H1 (cell line): ENCODE results near the gene IFT74. TPM values are rescaled to one million over a fixed set of nuclear protein-coding genes. Genes with fewer than 3 reads are reported as not detected.

ENCODE experiments used
- CTCF ChIA-PET: fragments of 300-600 bp; sonication (Branson Sonifier 250); formaldehyde crosslinking; loops from one replicate; lab custom pipeline; 2021; ENCODE audit not compliant: partially characterized antibody; lab: Charles Lee
- POLR2A ChIA-PET: fragments of 300-600 bp; sonication (Branson Sonifier 250); formaldehyde crosslinking; loops from one replicate; lab custom pipeline; 2021; ENCODE audit warnings: inconsistent platforms; ENCODE audit not compliant: partially characterized antibody; lab: Charles Lee
- DNase-seq, 2 experiments: peaks; one replicate each; pipeline versions ENCODE4 v3.0.0 to v3.0.0-alpha.2; 2010 to 2022; ENCODE audit warnings: low spot score in 2 of 2, low read depth in 1 of 2, mixed read lengths in 1 of 2
- FAIRE-seq: peaks from 2 replicates; lab custom pipeline; 2011; peaks lifted over from hg19 to GRCh38; lab: Jason Lieb, UNC
- H2AFZ ChIP-seq: 2 replicates; pipeline ENCODE4 v1.8.1; 2012; ENCODE audit warnings: low read length, inconsistent platforms
- H2AK5ac ChIP-seq: 2 replicates; pipeline ENCODE4 v1.6.1; 2013; ENCODE audit warnings: low read depth, low read length
- H2BK120ac ChIP-seq: replicated peaks from 2 replicates; pipeline ENCODE3; 2013; ENCODE audit warnings: low read depth, low read length, inconsistent platforms
- H2BK12ac ChIP-seq: 2 replicates; pipeline ENCODE4 v1.6.1; 2013; ENCODE audit warnings: low read depth, low read length
- H2BK15ac ChIP-seq: 2 replicates; pipeline ENCODE4 v1.6.1; 2013; ENCODE audit warnings: low read length
- H2BK20ac ChIP-seq: 2 replicates; pipeline ENCODE4 v1.6.1; 2013; ENCODE audit warnings: low read length
- H2BK5ac ChIP-seq: 2 replicates; pipeline ENCODE4 v1.6.1; 2013; ENCODE audit warnings: low read depth, low read length
- H3K14ac ChIP-seq: 2 replicates; pipeline ENCODE4 v1.6.1; 2013; ENCODE audit warnings: inconsistent platforms; ENCODE audit not compliant: insufficient read length
- H3K18ac ChIP-seq: 2 replicates; pipeline ENCODE4 v1.6.1; 2013; ENCODE audit warnings: low read length; ENCODE audit errors: extremely low read depth
- H3K23ac ChIP-seq: 2 replicates; pipeline ENCODE4 v1.6.1; 2013; ENCODE audit warnings: inconsistent platforms; ENCODE audit not compliant: insufficient read length
- H3K23me2 ChIP-seq: 2 replicates; pipeline ENCODE4 v1.6.1; 2013; ENCODE audit warnings: low read depth, low read length
- H3K27ac ChIP-seq: 2 replicates; pipeline ENCODE4 v1.6.1; 2011; ENCODE audit warnings: low read depth, low read length, inconsistent platforms
- H3K27me3 ChIP-seq, 4 experiments: replicated peaks in 1 of 4; 1 replicate in 1 of 4; 2 replicates in 3 of 4; pipeline versions ENCODE4 v1.6.1 to v1.8.1; 2011 to 2013; ENCODE audit warnings: low read length in 3 of 4, mild to moderate bottlenecking in 3 of 4, inconsistent platforms in 2 of 4, mixed read lengths in 2 of 4, moderate library complexity in 1 of 4; ENCODE audit not compliant: control insufficient read depth in 3 of 4, insufficient read depth in 3 of 4; ENCODE audit errors: extremely low read depth in 1 of 4
- H3K36me3 ChIP-seq, 4 experiments: 2 replicates each; pipeline versions ENCODE4 v1.6.1 to v1.8.1; 2011 to 2013; ENCODE audit warnings: mild to moderate bottlenecking in 4 of 4, low read length in 3 of 4, moderate library complexity in 2 of 4, control low read depth in 1 of 4, inconsistent platforms in 1 of 4; ENCODE audit not compliant: insufficient read depth in 4 of 4, control insufficient read depth in 2 of 4
- H3K4ac ChIP-seq: replicated peaks from 2 replicates; pipeline ENCODE3; 2013; ENCODE audit warnings: low read length, low read depth, mixed read lengths, inconsistent platforms; ENCODE audit not compliant: insufficient read length
- H3K4me1 ChIP-seq, 4 experiments: replicated peaks in 1 of 4; 1 replicate in 1 of 4; 2 replicates in 3 of 4; pipeline versions ENCODE4 v1.6.1 to v1.8.1; 2011 to 2013; ENCODE audit warnings: low read length in 3 of 4, inconsistent platforms in 2 of 4, mixed read lengths in 1 of 4; ENCODE audit not compliant: insufficient read depth in 4 of 4, control insufficient read depth in 3 of 4
- H3K4me2 ChIP-seq, 2 experiments: 2 replicates each; pipeline versions ENCODE4 v1.6.1 to v1.8.1; 2011 to 2013; ENCODE audit warnings: low read depth in 2 of 2, low read length in 2 of 2, control low read depth in 1 of 2, inconsistent platforms in 1 of 2, mild to moderate bottlenecking in 1 of 2; ENCODE audit not compliant: insufficient read depth in 1 of 2
- H3K4me3 ChIP-seq, 4 experiments: fragments of 200-600, 300-600 bp in 1 of 4; sonication (generic), shearing (Covaris generic), sonication (Bioruptor Twin) in 1 of 4; 2 replicates each; pipeline versions ENCODE4 v1.5.1 to v1.8.1; 2011 to 2016; ENCODE audit warnings: low read length in 4 of 4, low read depth in 3 of 4, control low read depth in 2 of 4, inconsistent platforms in 2 of 4, mild to moderate bottlenecking in 2 of 4, mixed read lengths in 1 of 4, moderate library complexity in 1 of 4; ENCODE audit not compliant: insufficient read depth in 2 of 4; ENCODE audit errors: extremely low read depth in 1 of 4
- H3K56ac ChIP-seq: replicated peaks from 2 replicates; pipeline ENCODE3; 2013; ENCODE audit warnings: low read depth, mild to moderate bottlenecking, mixed read lengths, low read length, inconsistent platforms; ENCODE audit not compliant: insufficient read length
- H3K79me1 ChIP-seq: 2 replicates; pipeline ENCODE4 v1.6.1; 2013; ENCODE audit warnings: low read depth, low read length, control low read depth
- H3K79me2 ChIP-seq, 2 experiments: 2 replicates each; pipeline versions ENCODE4 v1.6.1 to v1.8.1; 2012 to 2013; ENCODE audit warnings: low read length in 2 of 2, mild to moderate bottlenecking in 2 of 2, inconsistent platforms in 1 of 2; ENCODE audit not compliant: insufficient read depth in 2 of 2, control insufficient read depth in 1 of 2
- H3K9ac ChIP-seq, 4 experiments: replicated peaks in 1 of 4; 1 replicate in 1 of 4; 2 replicates in 3 of 4; pipeline versions ENCODE4 v1.6.1 to v1.8.1; 2011 to 2013; ENCODE audit warnings: low read depth in 3 of 4, low read length in 3 of 4, control low read depth in 2 of 4, mild to moderate bottlenecking in 2 of 4, moderate library complexity in 2 of 4, inconsistent platforms in 1 of 4; ENCODE audit errors: extremely low read depth in 1 of 4
- H3K9me3 ChIP-seq, 2 experiments: 2 replicates each; pipeline versions ENCODE4 v1.6.1 to v1.8.1; 2012 to 2013; ENCODE audit warnings: mild to moderate bottlenecking in 2 of 2, moderate library complexity in 2 of 2, control low read depth in 1 of 2, inconsistent platforms in 1 of 2, low read depth in 1 of 2, low read length in 1 of 2, mixed read lengths in 1 of 2; ENCODE audit not compliant: insufficient read depth in 2 of 2
- H4K20me1 ChIP-seq, 2 experiments: replicated peaks in 1 of 2; 2 replicates each; pipeline versions ENCODE3 to v1.8.1; 2011 to 2013; ENCODE audit warnings: inconsistent platforms in 2 of 2, low read length in 2 of 2, mild to moderate bottlenecking in 1 of 2; ENCODE audit not compliant: insufficient read depth in 2 of 2, control insufficient read depth in 1 of 2
- H4K5ac ChIP-seq: 2 replicates; pipeline ENCODE4 v1.6.1; 2013; ENCODE audit warnings: low read length, low read depth, mixed read lengths, inconsistent platforms; ENCODE audit not compliant: insufficient read length
- H4K8ac ChIP-seq: 2 replicates; pipeline ENCODE4 v1.8.0; 2013; ENCODE audit warnings: mild to moderate bottlenecking, moderate library complexity, low read length, inconsistent platforms; ENCODE audit not compliant: insufficient read depth; ENCODE audit errors: extremely low read depth
- H4K91ac ChIP-seq: replicated peaks from 2 replicates; pipeline ENCODE3; 2013; ENCODE audit warnings: low read length, mixed read lengths, inconsistent platforms; ENCODE audit not compliant: insufficient read length
- CBX5 ChIP-seq: fragments of 300-800, 300-1000 bp; sonication (generic); IDR thresholded peaks from 2 replicates; pipeline ENCODE4 v1.7.1; 2016; ENCODE audit warnings: antibody characterized with exemption, low read length, low read depth
- CEBPB ChIP-seq: IDR thresholded peaks from 2 replicates; pipeline ENCODE4 v1.6.1; 2012; ENCODE audit warnings: low read depth, low read length
- EP300 ChIP-seq, 2 experiments: IDR thresholded peaks; 1 replicate in 1 of 2; 2 replicates in 1 of 2; pipeline ENCODE4 v1.6.1; 2011 to 2012; ENCODE audit warnings: low read depth in 2 of 2, low read length in 2 of 2, mild to moderate bottlenecking in 2 of 2, borderline replicate concordance in 1 of 2, inconsistent platforms in 1 of 2, moderate library complexity in 1 of 2
- FOSL1 ChIP-seq: IDR thresholded peaks from 2 replicates; pipeline ENCODE4 v1.6.1; 2011; ENCODE audit warnings: mild to moderate bottlenecking, low read depth, low read length, moderate library complexity; ENCODE audit not compliant: insufficient read depth
- GABPA ChIP-seq: IDR thresholded peaks from 2 replicates; pipeline ENCODE4 v1.6.1; 2011; ENCODE audit warnings: mild to moderate bottlenecking, low read length, moderate library complexity, borderline replicate concordance; ENCODE audit not compliant: insufficient read depth
- HDAC6 ChIP-seq: IDR thresholded peaks from one replicate; pipeline ENCODE4 v1.7.1; 2012; ENCODE audit warnings: low read depth, mild to moderate bottlenecking, inconsistent platforms, low read length, moderate library complexity
- JUND ChIP-seq: IDR thresholded peaks from 2 replicates; pipeline ENCODE4 v1.6.1; 2011; ENCODE audit warnings: mild to moderate bottlenecking, improper control_type of control experiment, low read length
- SP1 ChIP-seq: IDR thresholded peaks from 2 replicates; pipeline ENCODE4 v1.6.1; 2011; ENCODE audit warnings: low read depth, low read length
- TBP ChIP-seq: IDR thresholded peaks from 2 replicates; pipeline ENCODE4 v1.6.1; 2011; ENCODE audit warnings: low read depth, low read length, improper control_type of control experiment
- WGBS, 2 experiments: shearing (Covaris generic) in 1 of 2; methylation state at CpG; one replicate each; pipeline versions ENCODE4 v1.1.6 to v1.1.7; 2013 to 2015; ENCODE audit warnings: low lambda C conversion rate in 2 of 2, mixed read lengths in 2 of 2, inconsistent platforms in 1 of 2, low coverage in 1 of 2, missing lambda C conversion rate in 1 of 2; ENCODE audit not compliant: insufficient replicate concordance in 2 of 2, insufficient coverage in 1 of 2, insufficient read length in 1 of 2; ENCODE audit errors: extremely low coverage in 1 of 2, missing lambda C conversion rate in 1 of 2; 5-methylcytosine and 5-hydroxymethylcytosine counted together
- polyA plus RNA-seq, 7 experiments: library from polyadenylated mRNA; depleted of rRNA in 3 of 7; stranded (reverse) in 5 of 7; unstranded in 2 of 7; fragments of >200 nt in 5 of 7; fragments of 200-250 nt in 2 of 7; gene quantifications; 1 replicate in 5 of 7; 2 replicates in 1 of 7; 4 replicates in 1 of 7; pipeline versions ENCODE4 v1.2.1 to v1.2.3, GENCODE V29; 2011 to 2013; ENCODE audit warnings: missing spikeins in 2 of 7, mixed read lengths in 2 of 7
- total RNA-seq: library from RNA; stranded (reverse); fragmentation: NEBNext Ultra II Directional; extraction: Animal tissue kit (Norgen Biotek cat#: 25700); gene quantifications from 2 replicates; pipeline ENCODE4 v1.2.1, GENCODE V29; 2021
- TF ChIP-seq, protein P1 (sequence below): IDR thresholded peaks from 2 replicates; pipeline ENCODE4 v1.6.1; 2012; ENCODE audit warnings: inconsistent platforms

Gene IFT74
- total and polyA plus RNA-seq, 2 of the 8 experiments (the other 6 are each of a cell fraction or from before 2014, with no cell fraction given), result 4.4 to 17.8 TPM

DNA sequence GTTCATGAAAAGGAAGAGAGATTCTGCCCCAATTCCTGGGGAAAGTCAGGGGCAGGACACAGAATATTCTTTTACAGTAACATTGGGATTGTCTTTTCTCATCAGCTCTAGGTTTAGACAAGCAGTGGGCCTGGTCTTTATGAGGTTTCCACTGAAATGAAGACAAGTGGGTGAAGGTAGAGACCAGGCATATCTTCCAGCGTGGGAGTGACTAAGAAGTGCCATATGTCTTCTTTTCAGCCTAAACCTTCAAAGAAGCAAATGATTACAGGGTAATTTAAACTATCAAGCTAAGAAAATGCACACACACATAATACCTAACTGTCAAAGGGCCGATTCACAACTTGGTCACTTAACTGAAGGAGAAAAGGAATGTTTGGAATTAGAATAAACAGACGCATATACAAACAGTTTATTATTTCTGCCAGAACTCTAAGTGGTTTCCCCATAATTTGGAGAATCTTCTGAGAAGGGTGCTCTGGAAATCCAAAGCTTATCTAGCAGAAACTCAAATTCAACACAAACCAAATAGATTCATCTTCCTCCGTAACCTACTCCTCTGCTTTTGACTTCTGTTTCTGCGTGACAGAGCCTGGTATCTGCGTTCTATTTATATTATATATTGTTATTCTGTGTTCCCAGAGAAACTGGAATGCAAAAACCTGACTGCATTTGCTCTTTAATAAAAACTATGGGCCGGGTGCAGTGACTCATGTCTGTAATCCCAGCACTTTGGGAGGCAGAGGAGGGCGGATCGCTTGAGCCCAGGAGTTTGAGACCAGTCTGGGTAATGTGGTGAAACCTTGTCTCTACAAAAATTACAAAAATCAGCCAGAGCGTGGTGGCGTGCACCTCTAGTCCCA lies 130.8 kb downstream of the IFT74 start:
- CTCF ChIA-PET, result interaction anchor here (0.7 kb wide), 1 partner anchor 195 kb away, joined by 4 read pairs; no protein-coding TSS in a partner anchor
- Histone ChIP-seq H3K36me3 (no peaks in the 10 kb centered on the region), H3K18ac (no peak overlapping the region), H3K9me3 (no peaks in the 10 kb centered on the region), H3K56ac (no peak overlapping the region), H2BK12ac (no peak overlapping the region), H3K4me1 (no peaks in the 10 kb centered on the region), H3K9ac (no peak overlapping the region), H3K4me2 (no peak overlapping the region), H4K91ac (no peak overlapping the region), H4K20me1 (no peaks in the 10 kb centered on the region), H3K23me2 (no peaks in the 10 kb centered on the region), H2AK5ac (no peak overlapping the region), H2BK20ac (no peak overlapping the region), H3K27me3 (no peaks in the 10 kb centered on the region), H2AFZ (no peak overlapping the region), H3K23ac (no peak overlapping the region), H3K79me2 (no peaks in the 10 kb centered on the region), H3K4ac (no peak overlapping the region), H3K79me1 (no peaks in the 10 kb centered on the region), H3K4me3 (no peak overlapping the region), H2BK5ac (no peak overlapping the region), H3K14ac (no peak overlapping the region), H2BK120ac (no peak overlapping the region), H2BK15ac (no peak overlapping the region), H3K27ac (no peak overlapping the region), H4K5ac (no peak overlapping the region), H4K8ac (no peak overlapping the region)
- POLR2A ChIA-PET, result interaction anchor here (0.6 to 0.7 kb wide), 2 partner anchors 85 to 342 kb away, joined by 4 read pairs; no protein-coding TSS in a partner anchor
- TF ChIP-seq, protein P1, sequence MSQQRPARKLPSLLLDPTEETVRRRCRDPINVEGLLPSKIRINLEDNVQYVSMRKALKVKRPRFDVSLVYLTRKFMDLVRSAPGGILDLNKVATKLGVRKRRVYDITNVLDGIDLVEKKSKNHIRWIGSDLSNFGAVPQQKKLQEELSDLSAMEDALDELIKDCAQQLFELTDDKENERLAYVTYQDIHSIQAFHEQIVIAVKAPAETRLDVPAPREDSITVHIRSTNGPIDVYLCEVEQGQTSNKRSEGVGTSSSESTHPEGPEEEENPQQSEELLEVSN, result no peak
- no peak for TF ChIP-seq TBP
- TF ChIP-seq EP300 (IDR thresholded peaks at IDR 0.05; ENCODE audit: borderline replicate concordance in 1 of 2, low read depth in 2 of 2, low read length in 2 of 2), result no peak
- TF ChIP-seq CBX5, result no peak
- TF ChIP-seq GABPA, result no peak
- no peak for TF ChIP-seq HDAC6
- TF ChIP-seq JUND, result no peak
- TF ChIP-seq CEBPB, result no peak
- TF ChIP-seq SP1, result no peak
- no peak for TF ChIP-seq FOSL1
- WGBS, 2 experiments, result 90% methylated on average over 11 of the region's 11 CpGs; no CpG with 5 or more reads in 1 of the 2 experiments
- no peak for DNase-seq
- peak; percentile 57 for FAIRE-seq
